ENCODE results near the gene RNMT.

- TF ChIP-seq ELF4 (IDR thresholded peaks at IDR 0.05) (no peak), FOXM1 (IDR thresholded peaks at IDR 0.05; ENCODE audit: borderline replicate concordance) (no peak), L3MBTL2 (conservative IDR thresholded peaks at IDR 0.05) (no peak), FOXA1 (IDR thresholded peaks at IDR 0.05) (no peak), SP1 (IDR thresholded peaks at IDR 0.05) (no peak), ZNF384 (IDR thresholded peaks at IDR 0.05) (no peak), SUZ12 (IDR thresholded peaks at IDR 0.05) (no peak)
These were observed 72.9 kb downstream of the RNMT start for GRCh38 chr18:13799396-13799795.
